Measurements from ENCODE around the gene ZNF48. TPM values are rescaled to one million over a fixed set of nuclear protein-coding genes. Genes with fewer than 3 reads are reported as not detected.
A peak's percentile ranks its signal among the peaks of the same experiment; 100 is the strongest.

The ZNF48 gene
- total RNA-seq, 1 experiment from 2014 or later, result 57.3 TPM

GRCh38 chr16:30401768-30402425 is 6.7 kb downstream of the ZNF48 start:
- Histone ChIP-seq H3K23ac (ENCODE audit: insufficient read length, low read depth, low read length) (no peak overlapping the region), H3K4me2 (ENCODE audit: insufficient read depth, insufficient read length, low read length) (no peak overlapping the region), H4K5ac (ENCODE audit: insufficient read length, low read depth, low read length) (no peak overlapping the region), H2AK5ac (ENCODE audit: insufficient read length, low read length) (no peak overlapping the region), H3K79me2 (ENCODE audit: insufficient read depth, low read length) (no peaks in the 10 kb centered on the region), H3T11ph (ENCODE audit: low read length) (no peak overlapping the region), H3K23me2 (ENCODE audit: insufficient read length, low read depth, low read length, poor library complexity, severe bottlenecking) (peaks cover 10% of the 10 kb centered on the region), H3K4me1 (ENCODE audit: insufficient read depth, low read length) (no peaks in the 10 kb centered on the region; the same call in 1 of the 2 replicates), H4K91ac (ENCODE audit: insufficient read length, low read depth, low read length) (no peak overlapping the region), H3K56ac (ENCODE audit: insufficient read length, low read depth, low read length) (no peak overlapping the region), H4K8ac (replicated peaks; ENCODE audit: insufficient read length, low read depth, low read length) (no peak overlapping the region), H2AFZ (ENCODE audit: low read length) (no peak overlapping the region), H3K27ac (ENCODE audit: insufficient read length, low read depth, low read length) (no peak overlapping the region), H3K4ac (ENCODE audit: low read depth, low read length) (no peak overlapping the region), H2BK12ac (ENCODE audit: insufficient read length, low read depth, low read length) (no peak overlapping the region), H2BK15ac (ENCODE audit: low read depth, low read length) (no peak overlapping the region), H3K27me3 (ENCODE audit: insufficient read depth, low read length) (no peaks in the 10 kb centered on the region), H2BK5ac (ENCODE audit: insufficient read length, low read length) (no peak overlapping the region), H3K14ac (ENCODE audit: insufficient read depth, low read length) (no peak overlapping the region), H4K20me1 (ENCODE audit: control insufficient read depth, insufficient read depth, insufficient read length) (no peaks in the 10 kb centered on the region), H3K9ac (ENCODE audit: extremely low read depth, insufficient read length, low read length) (no peak overlapping the region), H2BK20ac (ENCODE audit: low read depth, low read length, poor library complexity, severe bottlenecking) (no peak overlapping the region), H3K9me3 (ENCODE audit: control insufficient read depth, low read depth, low read length) (no peaks in the 10 kb centered on the region), H3K18ac (ENCODE audit: insufficient read length, low read depth, low read length) (no peak overlapping the region), H3K79me1 (ENCODE audit: insufficient read depth, low read depth, low read length, poor library complexity, severe bottlenecking) (no peaks in the 10 kb centered on the region), H2BK120ac (ENCODE audit: low read depth, low read length, poor library complexity, severe bottlenecking) (no peak overlapping the region)
- peaks cover 27 to 28% of the 10 kb centered on the region in 2 experiments for H3K4me1 Mint-ChIP-seq
- WGBS (ENCODE audit: extremely low coverage, insufficient read length, low lambda C conversion rate), result no CpG with 5 or more reads among the region's 8 CpGs
- H3K27ac Mint-ChIP-seq, result peak overlapping the region in 1 of 3 experiments; percentile 25; a peak in 3 of 7 replicates
- peak overlapping the region; percentile 4 to 67; a peak in 4 of 5 replicates for H3K4me3 Mint-ChIP-seq
- no peak for TF ChIP-seq CTCF (conservative IDR thresholded peaks at IDR 0.05)
- no peak for DNase-seq
- H3K9me3 Mint-ChIP-seq, result no peaks in the 10 kb centered on the region
- peaks cover 2% of the 10 kb centered on the region for H3K27me3 Mint-ChIP-seq (ENCODE audit: low read depth)
- peaks cover 8 to 26% (median 18%) of the 10 kb centered on the region in 3 experiments; a peak in 6 of 7 replicates for H3K36me3 Mint-ChIP-seq (ENCODE audit: insufficient read depth in 1 of 3, low read depth in 3 of 3)
